Liver (tissue), 9 donors: ENCODE data around the gene INPP5J. TPM values are rescaled to one million over a fixed set of nuclear protein-coding genes. Genes with fewer than 3 reads are reported as not detected.
A peak's percentile ranks its signal among the peaks of the same experiment; 100 is the strongest.

Experiments
- DNase-seq: peaks from one replicate; pipeline ENCODE4 v3.0.0-alpha.2; 2017; ENCODE audit warnings: low spot score
- H3K27ac ChIP-seq, 2 donors: one replicate each; pipeline ENCODE4 v1.7.0; 2013; ENCODE audit warnings: inconsistent platforms in 2 of 2, low read length in 2 of 2, control low read depth in 1 of 2, low read depth in 1 of 2, mild to moderate bottlenecking in 1 of 2
- H3K27me3 ChIP-seq, 4 donors: one replicate each; pipeline versions ENCODE4 v1.6.1 to v1.7.0; 2013; ENCODE audit warnings: low read length in 3 of 4, inconsistent platforms in 1 of 4, mild to moderate bottlenecking in 1 of 4, moderate library complexity in 1 of 4; ENCODE audit not compliant: control insufficient read depth in 4 of 4, insufficient read depth in 4 of 4
- H3K36me3 ChIP-seq, 4 donors: one replicate each; pipeline versions ENCODE4 v1.6.1 to v1.7.0; 2013; ENCODE audit warnings: low read length in 3 of 4, mild to moderate bottlenecking in 3 of 4, low read depth in 1 of 4, moderate library complexity in 1 of 4; ENCODE audit not compliant: control insufficient read depth in 4 of 4, insufficient read depth in 3 of 4
- H3K4me1 ChIP-seq, 4 donors: one replicate each; pipeline versions ENCODE4 v1.6.1 to v1.7.0; 2013; ENCODE audit warnings: low read length in 3 of 4, mild to moderate bottlenecking in 3 of 4, moderate library complexity in 1 of 4; ENCODE audit not compliant: control insufficient read depth in 4 of 4, insufficient read depth in 4 of 4
- H3K4me3 ChIP-seq, 3 donors: one replicate each; pipeline versions ENCODE4 v1.6.1 to v1.7.0; 2013; ENCODE audit warnings: low read length in 3 of 3, control low read depth in 1 of 3, low read depth in 1 of 3, mild to moderate bottlenecking in 1 of 3
- H3K9ac ChIP-seq, 2 donors: one replicate each; pipeline ENCODE4 v1.7.0; 2013; ENCODE audit warnings: low read length in 2 of 2, mild to moderate bottlenecking in 2 of 2, moderate library complexity in 2 of 2, control low read depth in 1 of 2, low read depth in 1 of 2
- H3K9me3 ChIP-seq, 4 donors: one replicate each; pipeline versions ENCODE4 v1.6.1 to v1.7.0; 2013; ENCODE audit warnings: low read length in 3 of 4; ENCODE audit not compliant: control insufficient read depth in 4 of 4
- FOXA1 ChIP-seq: IDR thresholded peaks from 2 replicates; pipeline ENCODE4 v1.6.1; 2016; ENCODE audit warnings: antibody characterized with exemption
- GABPA ChIP-seq, 2 donors: IDR thresholded peaks in 1 of 2; conservative IDR thresholded peaks in 1 of 2; 2 replicates each; pipeline ENCODE4 v1.6.1; 2016; ENCODE audit warnings: antibody characterized with exemption in 2 of 2, mild to moderate bottlenecking in 1 of 2, moderate library complexity in 1 of 2
- RXRA ChIP-seq, 2 donors: IDR thresholded peaks; 2 replicates each; pipeline ENCODE4 v1.6.1; 2017 to 2018; ENCODE audit warnings: antibody characterized with exemption in 2 of 2, mild to moderate bottlenecking in 1 of 2
- TAF1 ChIP-seq: conservative IDR thresholded peaks from 2 replicates; pipeline ENCODE4 v1.6.1; 2016; ENCODE audit warnings: antibody characterized with exemption, mild to moderate bottlenecking
- WGBS: extraction: QIAGEN DNeasy Blood & Tissue Kit; methylation state at CpG from one replicate; pipeline ENCODE4 v1.1.7; 2013; 5-methylcytosine and 5-hydroxymethylcytosine counted together
- polyA plus RNA-seq, 2 donors: library from polyadenylated mRNA; stranded (reverse) in 1 of 2; unstranded in 1 of 2; fragments of 200-250 nt in 1 of 2; fragments of >200 nt in 1 of 2; fragmentation: Nextera tagmentation in 1 of 2; extraction: Ambion mirVana in 1 of 2; gene quantifications; one replicate each; pipeline versions ENCODE4 v1.2.1 to v1.2.3, GENCODE V29; 2013 to 2015
- total RNA-seq, 2 donors: library from RNA; depleted of rRNA; stranded (reverse); fragments of >200 nt; gene quantifications; one replicate each; pipeline ENCODE4 v1.2.3, GENCODE V29; 2014
- TF ChIP-seq, protein P1 (sequence below): fragments of 150-350 bp; IDR thresholded peaks from 2 replicates; pipeline ENCODE4 v1.5.1; 2017; ENCODE audit warnings: improper control_type of control experiment, low read depth, low read length; ENCODE audit not compliant: missing input control
- TF ChIP-seq, protein P2 (sequence below): IDR thresholded peaks from 2 replicates; pipeline ENCODE4 v1.6.1; 2016; ENCODE audit warnings: antibody characterized with exemption, mild to moderate bottlenecking
- donor health status: healthy.
- donor health status: healthy.
- donor health status: healthy.
- donor health status: healthy.
- donor health status: healthy.

The INPP5J gene
- total and polyA plus RNA-seq, 4 donors, result 0.06 to 0.17 (median 0.11) TPM

DNA sequence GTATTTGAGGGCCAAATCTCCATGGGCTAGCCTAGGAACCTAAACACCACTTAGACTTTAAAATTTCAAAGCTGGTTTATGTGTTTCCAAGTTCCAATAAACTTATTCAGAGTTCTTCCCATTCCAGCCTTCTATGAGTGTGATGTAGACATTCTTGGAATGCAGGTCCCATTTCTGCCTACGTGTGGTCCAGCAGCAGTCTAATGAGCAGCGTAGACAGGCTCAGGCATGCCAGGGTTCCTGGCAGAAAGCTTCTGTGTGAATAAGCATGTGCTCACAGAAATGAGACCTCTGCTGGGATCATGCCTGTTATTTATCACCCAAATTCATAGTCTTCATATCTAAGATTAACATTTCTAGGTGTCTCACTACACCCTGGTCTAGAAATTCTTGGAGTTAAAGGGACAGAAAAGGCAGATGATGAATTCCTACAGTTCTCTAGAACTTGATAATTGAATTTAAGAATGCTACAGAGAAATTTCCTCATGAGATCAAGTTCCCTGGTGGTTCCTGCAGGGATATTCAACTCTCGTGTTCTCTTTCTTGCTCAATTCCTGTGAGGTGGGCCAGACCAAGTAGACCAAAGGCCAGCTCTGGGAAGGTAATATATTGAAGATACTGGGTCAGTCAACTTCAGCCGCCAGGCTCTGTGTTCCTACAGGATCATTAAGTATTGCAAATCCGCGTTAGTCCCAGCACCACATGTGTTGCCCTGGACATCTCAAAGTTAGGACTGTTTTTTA, 54.8 kb downstream of the INPP5J start:
- no peak overlapping the region for H3K4me3 ChIP-seq
- WGBS, result 66% methylated on average over 6 of the region's 6 CpGs
- peaks cover 5 to 22% (median 13%) of the 10 kb centered on the region in 4 donors for H3K4me1 ChIP-seq
- H3K27ac ChIP-seq, result no peak overlapping the region
- DNase-seq, result no peak
- H3K27me3 ChIP-seq, result no peaks in the 10 kb centered on the region
- no peak overlapping the region for H3K9ac ChIP-seq
- H3K9me3 ChIP-seq, result no peaks in the 10 kb centered on the region
- TF ChIP-seq, protein P1, sequence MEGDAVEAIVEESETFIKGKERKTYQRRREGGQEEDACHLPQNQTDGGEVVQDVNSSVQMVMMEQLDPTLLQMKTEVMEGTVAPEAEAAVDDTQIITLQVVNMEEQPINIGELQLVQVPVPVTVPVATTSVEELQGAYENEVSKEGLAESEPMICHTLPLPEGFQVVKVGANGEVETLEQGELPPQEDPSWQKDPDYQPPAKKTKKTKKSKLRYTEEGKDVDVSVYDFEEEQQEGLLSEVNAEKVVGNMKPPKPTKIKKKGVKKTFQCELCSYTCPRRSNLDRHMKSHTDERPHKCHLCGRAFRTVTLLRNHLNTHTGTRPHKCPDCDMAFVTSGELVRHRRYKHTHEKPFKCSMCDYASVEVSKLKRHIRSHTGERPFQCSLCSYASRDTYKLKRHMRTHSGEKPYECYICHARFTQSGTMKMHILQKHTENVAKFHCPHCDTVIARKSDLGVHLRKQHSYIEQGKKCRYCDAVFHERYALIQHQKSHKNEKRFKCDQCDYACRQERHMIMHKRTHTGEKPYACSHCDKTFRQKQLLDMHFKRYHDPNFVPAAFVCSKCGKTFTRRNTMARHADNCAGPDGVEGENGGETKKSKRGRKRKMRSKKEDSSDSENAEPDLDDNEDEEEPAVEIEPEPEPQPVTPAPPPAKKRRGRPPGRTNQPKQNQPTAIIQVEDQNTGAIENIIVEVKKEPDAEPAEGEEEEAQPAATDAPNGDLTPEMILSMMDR, result peak; percentile 8
- TF ChIP-seq TAF1, result no peak
- peaks cover 0 to 2% (median 0%) of the 10 kb centered on the region in 4 donors for H3K36me3 ChIP-seq

DNA sequence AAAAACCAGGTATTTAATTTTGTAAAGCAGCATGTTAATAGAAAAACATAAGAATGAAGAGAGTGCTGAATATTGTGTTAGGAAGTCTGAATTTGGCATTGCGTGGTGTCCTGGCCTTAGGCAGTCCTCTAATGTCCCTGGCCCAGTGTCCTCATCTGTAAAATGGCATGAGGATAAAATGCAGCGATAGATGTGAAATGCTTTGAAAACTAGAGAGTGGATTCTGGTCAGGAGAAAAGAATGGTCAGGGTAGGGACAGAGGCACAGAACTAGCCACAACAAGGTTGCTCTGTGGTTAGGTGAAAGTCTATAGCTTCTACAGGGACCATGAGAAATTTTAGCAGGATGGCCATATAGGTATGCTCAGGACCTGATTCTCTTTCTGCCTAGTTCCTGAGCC, 56.1 kb downstream of the INPP5J start:
- Histone ChIP-seq H3K9ac (no peak overlapping the region), H3K27ac (no peak overlapping the region), H3K4me3 (no peak overlapping the region), H3K9me3 (no peaks in the 10 kb centered on the region), H3K36me3 (peaks cover 0 to 2% (median 0%) of the 10 kb centered on the region in 4 donors), H3K27me3 (no peaks in the 10 kb centered on the region), H3K4me1 (peaks cover 5 to 18% (median 13%) of the 10 kb centered on the region in 4 donors)
- WGBS, result 96% methylated on average over 2 of the region's 2 CpGs
- DNase-seq, result no peak
- TF ChIP-seq, protein P2, sequence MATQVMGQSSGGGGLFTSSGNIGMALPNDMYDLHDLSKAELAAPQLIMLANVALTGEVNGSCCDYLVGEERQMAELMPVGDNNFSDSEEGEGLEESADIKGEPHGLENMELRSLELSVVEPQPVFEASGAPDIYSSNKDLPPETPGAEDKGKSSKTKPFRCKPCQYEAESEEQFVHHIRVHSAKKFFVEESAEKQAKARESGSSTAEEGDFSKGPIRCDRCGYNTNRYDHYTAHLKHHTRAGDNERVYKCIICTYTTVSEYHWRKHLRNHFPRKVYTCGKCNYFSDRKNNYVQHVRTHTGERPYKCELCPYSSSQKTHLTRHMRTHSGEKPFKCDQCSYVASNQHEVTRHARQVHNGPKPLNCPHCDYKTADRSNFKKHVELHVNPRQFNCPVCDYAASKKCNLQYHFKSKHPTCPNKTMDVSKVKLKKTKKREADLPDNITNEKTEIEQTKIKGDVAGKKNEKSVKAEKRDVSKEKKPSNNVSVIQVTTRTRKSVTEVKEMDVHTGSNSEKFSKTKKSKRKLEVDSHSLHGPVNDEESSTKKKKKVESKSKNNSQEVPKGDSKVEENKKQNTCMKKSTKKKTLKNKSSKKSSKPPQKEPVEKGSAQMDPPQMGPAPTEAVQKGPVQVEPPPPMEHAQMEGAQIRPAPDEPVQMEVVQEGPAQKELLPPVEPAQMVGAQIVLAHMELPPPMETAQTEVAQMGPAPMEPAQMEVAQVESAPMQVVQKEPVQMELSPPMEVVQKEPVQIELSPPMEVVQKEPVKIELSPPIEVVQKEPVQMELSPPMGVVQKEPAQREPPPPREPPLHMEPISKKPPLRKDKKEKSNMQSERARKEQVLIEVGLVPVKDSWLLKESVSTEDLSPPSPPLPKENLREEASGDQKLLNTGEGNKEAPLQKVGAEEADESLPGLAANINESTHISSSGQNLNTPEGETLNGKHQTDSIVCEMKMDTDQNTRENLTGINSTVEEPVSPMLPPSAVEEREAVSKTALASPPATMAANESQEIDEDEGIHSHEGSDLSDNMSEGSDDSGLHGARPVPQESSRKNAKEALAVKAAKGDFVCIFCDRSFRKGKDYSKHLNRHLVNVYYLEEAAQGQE, result no peak
- no peak for TF ChIP-seq GABPA (IDR thresholded peaks at IDR 0.05 in 1 of 2, conservative IDR thresholded peaks at IDR 0.05 in 1 of 2)

DNA sequence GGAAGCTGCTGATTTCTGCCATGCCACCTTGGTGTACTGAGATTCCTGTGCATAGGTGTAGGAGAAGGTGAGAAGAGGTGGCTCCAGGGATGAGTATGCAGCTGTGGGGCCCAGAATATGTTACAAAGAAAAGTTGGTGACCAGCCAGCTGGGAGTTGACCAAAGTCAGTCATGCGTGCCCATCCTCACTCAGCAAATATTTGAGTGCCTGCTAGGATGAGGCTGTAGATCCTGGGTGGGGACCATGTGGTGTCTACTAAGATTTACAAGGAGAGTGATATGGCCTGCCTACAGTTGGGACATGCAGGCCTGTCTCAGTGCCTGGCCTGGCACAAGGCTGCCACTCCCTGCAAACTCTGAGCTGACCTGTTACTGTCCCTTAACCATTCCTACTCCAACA, 56.6 kb downstream of the INPP5J start:
- Histone ChIP-seq H3K4me1 (peaks cover 5 to 18% (median 13%) of the 10 kb centered on the region in 4 donors), H3K36me3 (peaks cover 0 to 2% (median 0%) of the 10 kb centered on the region in 4 donors), H3K27ac (no peak overlapping the region), H3K27me3 (no peaks in the 10 kb centered on the region), H3K9ac (no peak overlapping the region), H3K9me3 (no peaks in the 10 kb centered on the region), H3K4me3 (no peak overlapping the region)
- no peak for DNase-seq
- TF ChIP-seq RXRA (IDR thresholded peaks at IDR 0.05) (no peak), FOXA1 (peak; percentile 6), GABPA (IDR thresholded peaks at IDR 0.05 in 1 of 2, conservative IDR thresholded peaks at IDR 0.05 in 1 of 2) (no peak)
- 15% methylated on average over 1 of the region's 1 CpG for WGBS
